H9 (cell line): Measurements from ENCODE around the gene COQ4. TPM values are rescaled to one million over a fixed set of nuclear protein-coding genes. Genes with fewer than 3 reads are reported as not detected.

Experiments used
- DNase-seq: peaks from one replicate; pipeline ENCODE4 v3.0.0-alpha.2; 2017
- H2AFZ ChIP-seq: one replicate; pipeline ENCODE4 v1.6.1; 2013; ENCODE audit warnings: mild to moderate bottlenecking, low read length, control low read depth, moderate library complexity
- H2AK5ac ChIP-seq: 2 replicates; pipeline ENCODE4 v1.6.1; 2013; ENCODE audit warnings: low read length, control low read depth, mixed read lengths; ENCODE audit not compliant: insufficient read length
- H2BK120ac ChIP-seq: one replicate; pipeline ENCODE4 v1.6.1; 2013; ENCODE audit warnings: low read depth, mild to moderate bottlenecking, low read length, control low read depth, inconsistent platforms; ENCODE audit not compliant: poor library complexity, severe bottlenecking
- H2BK12ac ChIP-seq: 2 replicates; pipeline ENCODE4 v1.6.1; 2013; ENCODE audit warnings: low read length, control low read depth, mixed read lengths, low read depth; ENCODE audit not compliant: insufficient read length
- H2BK15ac ChIP-seq: 2 replicates; pipeline ENCODE4 v1.6.1; 2013; ENCODE audit warnings: low read depth, low read length, control low read depth
- H2BK20ac ChIP-seq: one replicate; pipeline ENCODE4 v1.6.1; 2013; ENCODE audit warnings: low read depth, mild to moderate bottlenecking, low read length, control low read depth, inconsistent platforms; ENCODE audit not compliant: poor library complexity, severe bottlenecking
- H2BK5ac ChIP-seq: 2 replicates; pipeline ENCODE4 v1.6.1; 2013; ENCODE audit warnings: low read length, control low read depth, mixed read lengths; ENCODE audit not compliant: insufficient read length
- H3K14ac ChIP-seq: 2 replicates; pipeline ENCODE4 v1.6.1; 2013; ENCODE audit warnings: low read length, control low read depth; ENCODE audit not compliant: insufficient read depth
- H3K18ac ChIP-seq: 2 replicates; pipeline ENCODE4 v1.6.1; 2013; ENCODE audit warnings: low read depth, mild to moderate bottlenecking, mixed read lengths, low read length, control low read depth; ENCODE audit not compliant: insufficient read length
- H3K23ac ChIP-seq: 2 replicates; pipeline ENCODE4 v1.6.1; 2013; ENCODE audit warnings: low read length, control low read depth, mixed read lengths, low read depth; ENCODE audit not compliant: insufficient read length
- H3K23me2 ChIP-seq: 2 replicates; pipeline ENCODE4 v1.6.1; 2013; ENCODE audit warnings: low read depth, mild to moderate bottlenecking, mixed read lengths, low read length, control low read depth; ENCODE audit not compliant: insufficient read length, poor library complexity, severe bottlenecking
- H3K27ac ChIP-seq: 2 replicates; pipeline ENCODE4 v1.5.1; 2013; ENCODE audit warnings: low read length, control low read depth, mixed read lengths, low read depth; ENCODE audit not compliant: insufficient read length
- H3K27me3 ChIP-seq: 2 replicates; pipeline ENCODE4 v1.6.1; 2013; ENCODE audit warnings: low read length, control low read depth, inconsistent platforms; ENCODE audit not compliant: insufficient read depth
- H3K4ac ChIP-seq: 2 replicates; pipeline ENCODE4 v1.6.1; 2013; ENCODE audit warnings: low read depth, mild to moderate bottlenecking, control low read depth, inconsistent platforms, low read length, moderate library complexity
- H3K4me1 ChIP-seq: 2 replicates; pipeline ENCODE4 v1.6.1; 2013; ENCODE audit warnings: low read length, control low read depth, inconsistent platforms; ENCODE audit not compliant: insufficient read depth
- H3K4me2 ChIP-seq: 2 replicates; pipeline ENCODE4 v1.6.1; 2013; ENCODE audit warnings: low read length, control low read depth, mixed read lengths; ENCODE audit not compliant: insufficient read length, insufficient read depth
- H3K56ac ChIP-seq: 2 replicates; pipeline ENCODE4 v1.6.1; 2013; ENCODE audit warnings: low read depth, mild to moderate bottlenecking, mixed read lengths, low read length, control low read depth; ENCODE audit not compliant: insufficient read length
- H3K79me1 ChIP-seq: 2 replicates; pipeline ENCODE4 v1.6.1; 2013; ENCODE audit warnings: low read depth, mild to moderate bottlenecking, moderate library complexity, low read length, control low read depth, inconsistent platforms; ENCODE audit not compliant: insufficient read depth, poor library complexity, severe bottlenecking
- H3K79me2 ChIP-seq: 2 replicates; pipeline ENCODE4 v1.6.1; 2013; ENCODE audit warnings: low read length, control low read depth, inconsistent platforms; ENCODE audit not compliant: insufficient read depth
- H3K9ac ChIP-seq: 2 replicates; pipeline ENCODE4 v1.6.1; 2013; ENCODE audit warnings: low read length, control low read depth, mixed read lengths; ENCODE audit not compliant: insufficient read length; ENCODE audit errors: extremely low read depth
- H3K9me3 ChIP-seq: one replicate; pipeline ENCODE4 v1.6.1; 2013; ENCODE audit warnings: low read depth, low read length, inconsistent platforms; ENCODE audit not compliant: control insufficient read depth
- H3T11ph ChIP-seq: one replicate; pipeline ENCODE4 v1.6.1; 2013; ENCODE audit warnings: mild to moderate bottlenecking, low read length, control low read depth, inconsistent platforms
- H4K20me1 ChIP-seq: one replicate; pipeline ENCODE4 v1.6.1; 2013; ENCODE audit not compliant: control insufficient read depth, insufficient read length, insufficient read depth
- H4K5ac ChIP-seq: 2 replicates; pipeline ENCODE4 v1.6.1; 2013; ENCODE audit warnings: low read depth, mild to moderate bottlenecking, mixed read lengths, low read length, control low read depth; ENCODE audit not compliant: insufficient read length
- H4K8ac ChIP-seq: replicated peaks from 2 replicates; pipeline ENCODE4 v1.6.1; 2013; ENCODE audit warnings: low read length, control low read depth, mixed read lengths, low read depth; ENCODE audit not compliant: insufficient read length
- H4K91ac ChIP-seq: 2 replicates; pipeline ENCODE4 v1.6.1; 2013; ENCODE audit warnings: low read depth, mild to moderate bottlenecking, moderate library complexity, mixed read lengths, low read length, control low read depth; ENCODE audit not compliant: insufficient read length
- H3K27ac Mint-ChIP-seq, 3 experiments: 2 replicates in 2 of 3; 3 replicates in 1 of 3; pipeline ENCODE4 v1.8.0; 2020 to 2021; ENCODE audit warnings: mixed read lengths in 3 of 3, mild to moderate bottlenecking in 1 of 3, moderate library complexity in 1 of 3
- H3K27me3 Mint-ChIP-seq: 2 replicates; pipeline ENCODE4 v1.8.0; 2021; ENCODE audit warnings: low read depth, mild to moderate bottlenecking, moderate library complexity, mixed read lengths
- H3K36me3 Mint-ChIP-seq, 3 experiments: 2 replicates in 2 of 3; 3 replicates in 1 of 3; pipeline ENCODE4 v1.8.0; 2020 to 2021; ENCODE audit warnings: low read depth in 3 of 3, mixed read lengths in 3 of 3; ENCODE audit not compliant: insufficient read depth in 1 of 3
- H3K4me1 Mint-ChIP-seq, 2 experiments: 2 replicates each; pipeline ENCODE4 v1.8.0; 2020; ENCODE audit warnings: mixed read lengths in 2 of 2
- H3K4me3 Mint-ChIP-seq, 2 experiments: 2 replicates in 1 of 2; 3 replicates in 1 of 2; pipeline ENCODE4 v1.8.0; 2020 to 2021; ENCODE audit warnings: mild to moderate bottlenecking in 2 of 2, mixed read lengths in 2 of 2, moderate library complexity in 1 of 2
- H3K9me3 Mint-ChIP-seq, 2 experiments: 2 replicates in 1 of 2; 3 replicates in 1 of 2; pipeline ENCODE4 v1.8.0; 2020; ENCODE audit warnings: mild to moderate bottlenecking in 2 of 2, mixed read lengths in 2 of 2, moderate library complexity in 1 of 2
- WGBS: extraction: QIAGEN DNeasy Blood & Tissue Kit; methylation state at CpG from one replicate; pipeline ENCODE4 v1.1.7; 2013; ENCODE audit warnings: missing lambda C conversion rate, low lambda C conversion rate, mixed read lengths; ENCODE audit not compliant: insufficient read length; ENCODE audit errors: extremely low coverage; 5-methylcytosine and 5-hydroxymethylcytosine counted together
- total RNA-seq: library from RNA; stranded (reverse); gene quantifications from 2 replicates; pipeline ENCODE4 v1.2.1, GENCODE V29; 2021
- TF ChIP-seq, protein P1 (sequence below): fragments of 200-600 bp; sonication (generic); conservative IDR thresholded peaks from 3 replicates; pipeline ENCODE4 v1.8.0; 2021; ENCODE audit warnings: antibody characterized with exemption, mild to moderate bottlenecking

The COQ4 gene
- total RNA-seq, 1 experiment from 2014 or later = 38.4 TPM

DNA sequence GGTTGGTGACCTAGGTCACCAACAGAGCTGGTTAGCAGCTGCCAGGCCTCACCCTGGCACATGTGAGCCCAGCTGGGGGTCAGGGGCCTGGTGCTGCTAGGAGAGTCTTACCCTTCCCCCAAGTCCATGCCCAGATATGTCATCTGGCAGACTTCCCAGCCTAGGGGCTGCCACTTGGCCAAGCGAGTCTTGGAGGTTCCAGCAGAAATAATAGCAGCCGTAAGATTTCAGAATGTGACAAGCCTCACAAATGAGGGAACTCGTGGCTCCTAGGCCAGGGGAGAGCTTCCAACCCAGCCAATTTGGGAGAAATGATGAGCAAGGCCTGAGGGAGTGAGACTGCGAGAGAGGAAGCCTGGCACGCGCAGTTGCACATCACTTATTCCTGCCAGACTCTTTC, 59.6 kb downstream of the COQ4 start:
- Histone ChIP-seq H2AFZ (no peak overlapping the region), H4K5ac (no peak overlapping the region), H3K27ac (no peak overlapping the region), H3K18ac (no peak overlapping the region), H3K9me3 (no peaks in the 10 kb centered on the region), H2BK12ac (no peak overlapping the region), H3K9ac (peak overlapping the region; percentile 24), H3K79me1 (no peaks in the 10 kb centered on the region), H4K20me1 (no peaks in the 10 kb centered on the region), H3K79me2 (no peaks in the 10 kb centered on the region), H4K91ac (no peak overlapping the region), H4K8ac (no peak overlapping the region), H3K23me2 (no peaks in the 10 kb centered on the region), H2BK15ac (no peak overlapping the region), H3K4me1 (peaks cover 24% of the 10 kb centered on the region), H3K4me2 (peak overlapping the region; percentile 46), H2BK20ac (no peak overlapping the region), H3K27me3 (peaks cover 18% of the 10 kb centered on the region), H2BK120ac (no peak overlapping the region), H3T11ph (no peak overlapping the region), H3K56ac (no peak overlapping the region), H2BK5ac (no peak overlapping the region), H2AK5ac (no peak overlapping the region), H3K4ac (no peak overlapping the region), H3K14ac (no peak overlapping the region; the same call in 1 of the 2 replicates), H3K23ac (no peak overlapping the region)
- H3K27ac Mint-ChIP-seq = no peak overlapping the region
- no CpG with 5 or more reads among the region's 6 CpGs for WGBS
- peaks cover 81% of the 10 kb centered on the region for H3K27me3 Mint-ChIP-seq
- H3K36me3 Mint-ChIP-seq = peaks cover 12 to 41% (median 35%) of the 10 kb centered on the region in 3 experiments
- TF ChIP-seq, protein P1, sequence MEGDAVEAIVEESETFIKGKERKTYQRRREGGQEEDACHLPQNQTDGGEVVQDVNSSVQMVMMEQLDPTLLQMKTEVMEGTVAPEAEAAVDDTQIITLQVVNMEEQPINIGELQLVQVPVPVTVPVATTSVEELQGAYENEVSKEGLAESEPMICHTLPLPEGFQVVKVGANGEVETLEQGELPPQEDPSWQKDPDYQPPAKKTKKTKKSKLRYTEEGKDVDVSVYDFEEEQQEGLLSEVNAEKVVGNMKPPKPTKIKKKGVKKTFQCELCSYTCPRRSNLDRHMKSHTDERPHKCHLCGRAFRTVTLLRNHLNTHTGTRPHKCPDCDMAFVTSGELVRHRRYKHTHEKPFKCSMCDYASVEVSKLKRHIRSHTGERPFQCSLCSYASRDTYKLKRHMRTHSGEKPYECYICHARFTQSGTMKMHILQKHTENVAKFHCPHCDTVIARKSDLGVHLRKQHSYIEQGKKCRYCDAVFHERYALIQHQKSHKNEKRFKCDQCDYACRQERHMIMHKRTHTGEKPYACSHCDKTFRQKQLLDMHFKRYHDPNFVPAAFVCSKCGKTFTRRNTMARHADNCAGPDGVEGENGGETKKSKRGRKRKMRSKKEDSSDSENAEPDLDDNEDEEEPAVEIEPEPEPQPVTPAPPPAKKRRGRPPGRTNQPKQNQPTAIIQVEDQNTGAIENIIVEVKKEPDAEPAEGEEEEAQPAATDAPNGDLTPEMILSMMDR = no peak
- peak overlapping the region in 1 of 2 experiments; percentile 74; a peak in 3 of 5 replicates for H3K4me3 Mint-ChIP-seq
- DNase-seq = no peak
- no peaks in the 10 kb centered on the region for H3K9me3 Mint-ChIP-seq
- peaks cover 47 to 53% of the 10 kb centered on the region in 2 experiments for H3K4me1 Mint-ChIP-seq
